HG02981 (cell line): ENCODE data around the gene SIDT1.
A peak's percentile ranks its signal among the peaks of the same experiment; 100 is the strongest.

Experiments
- ATAC-seq: cut with Tn5 transposase; IDR thresholded peaks from one replicate; pipeline ENCODE4 v1.9.1; 2021; ENCODE audit warnings: mild to moderate bottlenecking, moderate library complexity; ENCODE audit not compliant: unreplicated experiment

SIDT1 gene

DNA sequence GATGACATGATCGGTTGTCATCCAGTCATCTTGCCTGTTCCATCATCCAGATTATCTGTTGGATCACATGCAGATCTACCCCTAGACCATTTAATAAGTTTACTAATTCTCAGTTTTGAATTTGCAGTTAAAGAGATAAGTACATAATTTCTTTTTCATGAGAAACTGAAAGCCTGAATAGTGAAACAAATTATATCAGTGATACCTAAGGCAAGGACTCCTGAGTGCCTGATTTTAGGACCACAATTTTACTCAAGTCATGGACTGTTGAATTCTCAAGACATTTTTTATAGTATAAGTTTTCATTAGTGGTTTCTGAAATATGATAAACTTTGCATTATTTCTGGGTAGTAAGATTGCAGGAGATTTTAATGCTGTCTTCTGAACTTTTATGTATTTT lies 13.2 kb downstream of the SIDT1 start:
- no peak for ATAC-seq

DNA sequence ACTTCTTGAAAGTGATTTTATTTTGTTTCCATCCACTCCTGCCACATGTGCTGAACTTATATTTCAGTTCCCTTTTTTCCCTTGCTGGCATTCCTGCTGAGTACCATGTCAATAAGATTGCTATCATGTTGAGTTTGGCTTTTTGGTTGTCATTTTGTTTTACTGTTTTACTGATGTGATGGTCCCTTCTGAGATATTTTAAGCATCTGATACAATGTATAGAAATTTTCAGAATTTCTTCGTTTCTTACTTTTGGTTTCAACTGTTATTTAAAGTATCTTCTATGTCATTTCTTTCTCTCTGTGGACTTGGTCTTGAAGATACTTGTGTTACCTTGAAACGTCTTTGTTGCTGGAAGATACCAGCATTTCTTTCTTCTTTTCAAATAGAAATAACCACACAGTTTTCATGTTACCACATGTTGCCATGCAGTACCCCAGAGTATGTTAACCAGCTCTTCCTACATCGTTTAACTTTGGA lies 14.1 kb downstream of the SIDT1 start:
- peak; percentile 87 for ATAC-seq

DNA sequence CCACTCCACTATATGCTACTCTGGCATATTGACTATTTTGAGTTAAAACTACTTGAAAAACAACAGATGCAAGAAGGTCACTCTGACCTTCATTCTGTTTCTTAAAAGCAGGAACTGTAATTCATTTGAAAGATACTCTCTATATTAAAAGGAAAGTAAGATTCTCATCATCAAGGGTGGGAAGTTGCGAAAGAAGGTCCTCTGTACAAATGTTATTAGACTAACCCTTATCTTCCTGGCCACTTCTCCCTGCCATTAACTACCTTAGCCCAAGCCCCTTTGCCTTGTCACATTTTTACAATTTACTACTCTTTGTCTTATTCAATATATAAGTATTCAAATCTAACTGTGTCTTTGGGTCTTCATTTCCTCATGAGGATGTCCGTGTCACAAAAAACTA lies 16.1 kb downstream of the SIDT1 start:
- ATAC-seq: no peak

DNA sequence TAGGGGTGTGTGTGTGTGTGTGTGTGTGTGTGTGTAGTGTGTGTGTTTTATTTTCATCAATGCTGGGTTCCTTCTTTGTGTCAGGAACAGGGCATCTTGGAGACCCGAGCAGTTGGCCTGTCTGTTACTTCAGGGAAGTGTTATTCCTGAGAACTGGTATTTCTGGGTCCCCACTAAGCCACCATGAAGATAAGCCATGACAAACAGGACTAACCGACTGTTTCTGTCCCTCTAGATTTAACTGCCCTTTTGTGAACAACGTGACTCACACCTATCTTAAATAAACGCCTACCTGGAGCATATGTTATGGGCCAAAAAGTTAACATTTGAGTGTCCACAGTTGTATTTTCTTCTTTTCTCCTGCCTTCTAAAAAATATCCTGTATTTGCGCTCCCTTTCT lies 19.5 kb downstream of the SIDT1 start:
- ATAC-seq: no peak

DNA sequence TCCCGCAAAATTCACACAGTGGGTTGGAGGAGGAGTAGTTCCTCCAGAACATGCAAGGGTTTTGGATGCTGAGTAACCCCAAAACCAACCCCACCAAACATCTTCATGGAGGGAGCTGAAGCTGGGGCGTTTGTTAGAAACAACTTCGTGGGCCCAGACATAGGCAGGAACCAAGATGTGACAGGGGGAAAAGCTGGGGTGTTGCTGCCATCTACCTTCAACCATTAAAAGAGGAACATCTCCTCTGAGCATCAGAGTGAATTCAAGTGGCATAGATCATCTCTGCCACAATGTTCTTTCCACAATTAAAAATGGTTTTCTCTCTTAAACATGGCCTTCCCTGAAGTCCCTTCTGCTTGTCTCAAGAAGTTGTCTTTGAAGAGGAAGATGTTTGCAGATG lies 20.5 kb downstream of the SIDT1 start:
- no peak for ATAC-seq

DNA sequence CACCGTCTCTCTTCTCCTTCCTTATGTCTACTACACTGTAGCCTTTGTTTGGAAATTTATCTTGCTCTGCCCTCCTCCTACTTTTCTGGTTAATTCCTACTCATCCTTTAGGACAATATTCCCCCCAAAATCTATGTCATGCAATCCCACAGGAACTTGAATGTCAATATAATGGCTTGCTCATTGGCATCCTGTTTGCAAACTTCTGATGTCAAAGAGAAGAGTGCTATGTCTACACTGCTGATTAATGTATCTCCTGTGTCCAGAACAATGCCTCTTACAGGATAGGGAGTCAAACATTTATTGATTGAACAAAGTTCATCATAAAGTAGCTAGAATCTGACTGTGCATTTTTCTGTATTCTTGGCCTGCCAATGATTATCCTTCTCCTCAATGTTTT lies 22.8 kb downstream of the SIDT1 start:
- no peak for ATAC-seq

DNA sequence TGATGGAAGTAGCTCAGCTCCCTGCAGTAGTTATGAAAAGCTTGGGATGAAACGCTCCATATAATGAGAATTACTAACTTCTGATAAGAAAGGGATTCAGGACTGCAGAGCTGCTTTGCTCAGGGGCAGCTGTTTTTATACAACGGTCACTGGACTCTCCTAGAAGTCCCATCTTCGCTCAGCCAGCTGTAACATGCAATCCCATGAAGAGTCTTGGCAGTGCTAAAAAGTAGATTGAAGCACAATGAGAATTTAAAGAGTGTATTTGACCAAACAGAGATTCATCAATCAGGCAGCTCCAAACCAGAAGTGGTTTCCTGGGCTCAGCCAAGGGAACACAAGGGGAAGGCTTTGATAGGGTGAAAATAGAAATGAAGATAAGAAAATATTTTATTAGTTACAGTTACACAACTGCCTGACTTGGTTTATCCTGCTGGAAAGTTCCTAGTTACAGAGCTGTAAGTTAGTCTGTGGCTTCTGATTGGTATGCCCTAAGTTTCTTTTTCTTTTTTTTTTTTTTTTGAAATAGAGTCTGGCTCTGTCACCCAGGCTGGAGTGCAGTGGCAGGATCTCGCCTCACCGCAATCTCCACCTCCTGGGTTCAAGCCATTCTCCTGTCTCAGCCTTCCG lies 24.1 kb downstream of the SIDT1 start:
- ATAC-seq: no peak

DNA sequence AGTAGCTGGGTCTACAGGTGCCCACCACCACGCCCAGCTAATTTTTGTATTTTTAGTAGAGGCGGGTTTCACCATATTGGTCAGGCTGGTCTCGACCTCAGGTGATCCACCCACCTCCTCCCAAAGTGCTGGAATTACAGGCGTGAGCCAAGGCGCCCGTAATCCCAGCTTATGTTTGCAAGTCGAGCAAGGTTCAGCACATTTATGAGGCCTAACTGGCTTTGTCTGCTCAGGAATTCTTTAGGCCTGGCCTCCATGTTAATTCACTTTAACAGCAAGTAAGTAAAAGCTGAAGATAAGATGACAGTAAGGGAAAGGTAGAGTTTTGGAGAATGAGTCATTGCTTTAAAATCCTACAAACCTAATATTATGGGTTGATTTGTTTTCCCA lies 24.6 kb downstream of the SIDT1 start:
- ATAC-seq: no peak

DNA sequence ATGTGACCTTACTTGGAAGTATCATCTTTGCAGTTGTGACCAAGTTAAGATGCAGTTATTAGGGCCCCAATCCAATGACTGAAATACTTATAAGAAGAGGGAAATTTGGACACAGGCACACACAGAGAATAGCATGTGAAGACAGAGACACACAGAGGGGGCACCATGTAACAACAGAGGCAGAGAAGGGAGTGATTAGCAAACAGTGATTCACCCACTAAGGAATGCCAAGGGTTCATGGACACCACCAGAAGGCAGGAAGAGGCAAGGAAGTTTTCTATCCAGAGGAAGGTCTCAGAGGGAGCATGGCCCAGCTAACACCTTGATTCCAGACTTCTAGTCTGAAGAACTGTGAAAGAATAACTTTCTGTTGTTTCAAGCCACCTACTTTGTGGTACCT lies 25.0 kb downstream of the SIDT1 start:
- no peak for ATAC-seq

DNA sequence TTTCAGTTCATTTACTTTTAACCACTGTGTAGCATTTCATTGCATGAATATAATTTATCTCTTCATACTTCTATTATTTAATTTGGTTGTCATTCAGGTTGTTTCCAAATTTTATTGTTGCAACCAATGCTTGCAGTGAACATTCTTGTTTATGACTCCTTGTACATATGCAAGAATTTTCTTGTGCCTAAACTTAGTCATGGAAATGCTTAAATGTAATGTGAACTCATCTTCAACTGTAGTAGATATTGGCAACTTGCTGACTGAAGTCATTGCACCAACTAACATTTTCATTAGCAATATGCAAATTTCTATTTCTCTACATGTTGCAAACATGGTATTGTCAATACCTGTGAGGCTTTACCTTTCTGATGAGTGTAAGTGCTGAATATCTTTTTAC lies 26.7 kb downstream of the SIDT1 start:
- ATAC-seq: no peak

DNA sequence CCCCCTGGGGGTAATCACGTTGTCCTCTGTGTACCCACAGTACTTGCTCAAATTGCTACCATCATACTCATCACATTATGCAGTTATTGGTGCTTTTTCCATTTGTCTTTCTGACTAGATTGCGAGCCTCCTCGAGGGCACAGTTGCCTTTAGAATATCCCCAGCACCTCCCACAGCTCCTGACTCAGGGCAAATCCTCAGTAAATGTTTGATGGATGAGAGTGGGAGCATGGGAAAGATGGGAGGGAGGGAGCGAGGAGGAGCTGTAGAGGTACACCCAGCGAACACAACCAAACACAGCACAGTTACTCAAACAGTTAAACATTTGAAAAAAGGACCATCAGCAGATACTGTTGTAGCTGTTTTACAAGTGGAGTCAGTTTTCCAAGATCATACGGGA lies 27.9 kb downstream of the SIDT1 start:
- no peak for ATAC-seq

DNA sequence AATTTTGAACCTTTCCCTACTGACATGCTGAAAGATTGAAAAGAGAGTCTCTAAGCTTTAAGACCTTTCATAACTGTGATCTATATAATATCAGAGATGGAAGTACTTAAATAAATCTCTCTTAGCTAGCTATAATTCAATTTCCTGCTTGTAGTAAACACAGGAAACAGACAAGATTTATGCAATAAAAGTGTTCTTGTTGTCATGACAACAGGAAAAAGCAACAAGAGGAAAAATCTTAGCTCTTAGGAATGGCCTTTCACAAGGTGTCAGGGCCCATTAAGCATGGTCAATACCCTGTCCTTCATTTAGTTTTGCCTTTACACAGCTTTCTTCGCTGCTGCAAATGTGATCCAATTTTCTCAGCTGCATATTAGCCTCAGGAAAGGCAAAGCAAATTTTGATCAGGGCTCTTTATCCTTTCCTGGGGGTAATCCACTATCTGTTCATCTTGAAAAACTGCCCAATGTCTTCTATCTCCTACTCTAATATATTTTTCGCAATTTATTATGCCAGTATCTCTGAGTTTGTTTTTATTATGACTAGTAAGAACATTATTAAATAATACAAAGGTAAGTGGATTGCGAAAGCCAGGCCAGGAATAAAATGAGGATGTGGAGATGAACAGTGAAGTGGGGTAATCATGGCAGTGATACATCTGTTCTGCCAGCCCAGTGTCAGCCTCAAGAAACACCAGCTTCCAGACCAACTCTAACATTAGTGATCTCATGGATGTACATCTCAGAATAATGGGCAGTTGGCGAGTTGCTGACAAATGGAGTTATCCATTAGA lies 28.7 kb downstream of the SIDT1 start:
- no peak for ATAC-seq

DNA sequence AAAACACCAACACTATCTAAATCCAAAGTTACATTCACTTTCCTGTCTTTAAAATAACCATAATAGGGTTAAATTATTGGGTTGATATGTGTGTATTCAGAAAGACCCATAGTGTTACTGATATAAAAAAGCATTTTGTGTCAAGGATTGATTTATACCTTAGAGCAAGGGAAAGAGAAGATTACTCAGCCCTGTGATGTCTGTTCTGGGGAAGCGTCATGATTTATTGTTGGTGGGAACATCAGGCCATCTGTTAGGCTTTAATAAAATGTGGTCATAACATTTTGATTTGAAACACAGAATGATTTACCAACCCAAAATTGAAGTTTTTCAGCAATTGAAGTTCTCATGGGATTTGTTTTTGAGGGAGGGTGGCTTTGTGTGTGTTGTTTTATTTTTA lies 33.2 kb downstream of the SIDT1 start:
- ATAC-seq: no peak

DNA sequence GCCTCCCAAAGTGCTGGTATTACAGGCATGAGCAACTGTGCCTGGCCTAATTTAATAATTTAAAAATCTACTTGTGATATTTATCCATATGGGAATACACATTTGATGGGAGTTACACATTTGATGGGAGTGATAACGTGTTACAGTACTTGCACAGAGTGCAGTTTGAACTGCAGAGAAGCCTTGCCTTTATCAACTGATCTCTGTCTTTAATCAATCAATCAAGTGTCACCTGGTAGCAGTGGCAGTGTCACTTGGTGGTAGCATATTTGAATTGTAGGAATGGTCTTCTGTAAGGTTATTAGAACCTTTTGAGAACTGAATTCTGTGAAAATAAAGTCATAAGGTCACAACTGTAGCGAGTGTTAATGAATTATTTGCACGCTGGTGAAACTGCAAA lies 37.8 kb downstream of the SIDT1 start:
- no peak for ATAC-seq

DNA sequence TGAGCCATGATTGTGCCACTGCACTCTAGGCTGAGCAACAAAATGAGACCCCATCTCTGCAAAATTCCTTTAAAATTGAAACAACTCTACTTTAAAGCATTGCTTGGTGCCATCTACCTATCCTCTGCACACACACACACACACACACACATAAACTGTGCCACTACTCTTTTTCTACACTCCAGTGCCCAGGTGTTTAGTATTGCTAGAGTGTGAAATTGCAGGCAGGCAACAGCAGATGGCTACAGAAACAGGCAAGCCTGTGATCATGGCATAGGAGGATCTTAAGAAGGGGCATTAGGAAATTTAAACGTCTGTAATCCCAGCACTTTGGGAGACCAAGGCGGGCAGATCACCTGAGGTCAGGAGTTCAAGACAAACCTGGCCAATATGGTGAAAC lies 39.0 kb downstream of the SIDT1 start:
- ATAC-seq: no peak

DNA sequence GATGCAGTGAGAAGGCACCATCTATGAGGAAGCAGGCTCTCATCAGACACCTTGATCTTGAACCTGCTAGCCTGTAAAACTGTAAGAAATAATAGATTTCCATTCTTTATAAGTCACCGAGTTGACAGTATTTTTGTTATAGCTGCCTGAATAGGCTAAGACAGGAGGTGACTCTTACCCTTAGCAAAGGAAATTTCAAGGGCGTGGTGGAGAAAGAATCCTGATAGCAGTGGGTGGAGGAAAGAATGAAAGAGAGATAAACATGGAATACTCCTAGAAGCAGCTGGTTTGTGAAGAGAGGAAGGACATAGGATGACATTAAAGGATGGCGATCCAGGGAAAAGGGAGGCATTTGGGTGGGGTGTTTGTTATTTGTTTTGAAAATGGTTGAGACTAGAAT lies 41.4 kb downstream of the SIDT1 start:
- ATAC-seq: no peak

DNA sequence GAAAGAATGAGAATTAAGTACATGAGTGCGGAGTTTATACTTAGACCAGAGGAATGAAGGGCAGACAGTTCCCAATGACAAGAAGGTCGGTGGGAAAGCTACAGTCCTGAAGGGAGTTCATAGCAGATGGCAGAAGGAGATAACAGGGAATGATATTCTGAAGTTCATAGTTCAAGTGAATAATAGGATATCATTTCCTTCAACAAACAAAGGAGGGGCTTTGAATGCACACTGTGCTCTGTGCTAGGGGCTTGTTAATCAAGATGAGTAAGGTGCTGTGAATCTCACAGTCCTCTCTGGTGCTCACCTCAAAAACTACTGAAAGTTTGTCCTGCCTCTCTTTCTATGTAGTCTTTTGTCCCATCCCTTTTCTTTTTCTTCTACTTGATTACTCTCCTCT lies 41.9 kb downstream of the SIDT1 start:
- ATAC-seq: no peak

DNA sequence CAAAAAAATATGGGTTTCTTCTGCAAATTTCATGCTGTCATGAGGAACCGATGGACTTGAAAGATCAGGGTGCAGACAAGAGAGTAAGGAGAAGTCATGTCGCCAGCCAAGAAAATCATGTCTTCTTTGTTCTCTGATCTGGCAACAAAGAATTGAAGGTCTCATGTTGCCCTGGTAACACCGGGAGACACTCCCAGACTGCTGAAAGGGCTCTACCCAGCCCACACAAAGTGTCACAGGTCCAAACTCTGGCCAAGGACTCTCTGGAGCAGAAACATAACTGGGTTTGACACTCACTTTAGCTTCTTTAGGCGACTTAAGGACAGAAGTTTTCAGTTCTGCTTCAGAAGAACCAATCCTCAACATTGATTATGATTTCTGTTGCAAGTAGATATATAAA lies 42.9 kb downstream of the SIDT1 start:
- ATAC-seq: no peak

DNA sequence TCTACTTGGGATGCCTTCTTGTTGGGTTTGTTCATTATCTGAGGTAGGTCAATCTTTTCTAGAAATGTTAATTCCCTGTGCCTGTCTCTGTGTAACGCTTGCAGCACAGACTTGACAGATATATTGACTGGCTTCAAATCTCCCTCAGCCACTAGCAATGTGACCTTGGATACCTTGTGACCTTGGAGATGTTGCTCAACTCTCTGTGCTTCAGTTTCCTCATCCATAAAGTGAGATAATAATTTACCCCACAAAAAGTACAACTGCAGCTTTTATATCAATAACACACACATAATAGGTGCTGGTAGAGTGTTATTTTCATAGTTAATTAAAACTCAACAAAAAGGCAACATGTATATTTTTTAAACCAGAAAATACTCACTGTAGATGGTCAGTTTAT lies 52.9 kb downstream of the SIDT1 start:
- ATAC-seq: no peak

DNA sequence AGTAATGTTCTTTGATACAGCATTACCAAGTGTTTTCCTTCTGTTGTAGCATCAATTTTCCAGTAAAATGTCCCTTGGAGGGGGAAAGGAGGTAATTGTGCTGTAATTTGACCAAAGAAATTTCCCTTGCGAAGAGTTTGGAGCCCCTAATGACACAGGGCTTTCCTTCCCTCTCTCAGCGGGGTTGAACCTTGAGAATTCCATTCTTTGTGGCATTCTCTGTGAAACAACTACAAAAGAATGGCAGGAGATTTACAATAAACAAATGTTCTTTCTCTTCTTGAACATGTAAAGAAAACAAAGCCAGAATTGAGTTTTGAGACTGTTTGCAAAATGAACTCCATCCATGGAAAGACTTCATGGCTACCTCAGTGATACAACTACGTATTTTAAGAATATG lies 53.4 kb downstream of the SIDT1 start:
- no peak for ATAC-seq

DNA sequence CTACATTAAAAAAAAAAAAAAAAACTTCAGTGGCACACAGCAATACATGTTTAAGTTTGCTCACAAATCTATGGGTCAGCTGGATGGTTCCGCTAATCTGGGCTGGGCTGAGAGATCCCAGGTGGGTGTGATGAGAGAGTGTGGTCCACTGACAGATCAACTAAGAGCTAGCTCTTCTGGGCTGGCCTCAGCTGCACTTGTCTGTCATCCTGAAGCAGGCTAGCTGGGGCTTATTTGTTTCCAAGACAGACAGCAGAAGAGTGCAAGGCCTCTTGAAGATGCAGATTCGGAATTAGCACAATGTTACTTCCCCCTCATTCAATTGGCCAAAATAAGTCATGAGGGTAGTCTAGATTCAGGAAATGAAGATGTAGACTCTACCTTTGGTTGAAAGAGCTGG lies 56.5 kb downstream of the SIDT1 start:
- no peak for ATAC-seq

DNA sequence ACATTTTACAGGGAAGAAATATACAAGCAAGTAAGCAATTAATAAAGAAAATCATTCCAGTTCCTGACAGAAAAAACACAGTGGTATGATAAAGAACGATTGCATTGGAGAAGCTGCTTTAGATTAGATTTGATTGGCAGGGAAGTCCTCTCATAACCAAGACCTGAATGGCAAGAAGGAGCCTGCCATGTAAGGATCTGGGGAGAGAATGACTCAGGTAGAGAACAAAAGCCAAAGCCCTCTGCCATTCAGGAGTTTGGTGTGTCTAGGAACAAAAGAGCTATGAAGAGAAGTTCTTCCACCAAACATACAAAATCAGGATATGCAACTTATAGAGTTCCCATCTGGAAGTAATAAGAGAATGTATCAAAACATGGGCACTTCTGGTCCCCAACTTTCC lies 57.6 kb downstream of the SIDT1 start:
- ATAC-seq: no peak

DNA sequence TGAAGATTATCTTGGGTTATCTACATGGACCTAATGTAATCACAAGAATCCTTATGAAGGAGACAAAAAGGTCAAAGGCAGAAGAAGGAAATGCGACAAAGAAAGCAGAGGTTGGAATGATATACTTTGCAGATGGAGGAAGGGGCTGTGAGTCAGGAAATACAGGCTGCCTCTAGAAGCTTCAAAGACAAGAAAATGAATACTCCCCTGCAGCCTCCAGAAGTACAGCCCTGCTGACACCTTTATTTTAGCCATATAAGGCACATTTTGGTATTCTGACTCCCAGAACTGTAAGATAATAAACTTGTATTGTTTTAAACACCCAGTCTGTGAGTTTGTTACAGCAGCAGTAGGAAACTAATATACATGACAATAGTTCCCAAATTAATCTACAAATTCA lies 58.6 kb downstream of the SIDT1 start:
- no peak for ATAC-seq
